ENCODE results near the gene LDHA.

LDHA gene

GRCh38 chr11:18374956-18375355 is 19.4 kb upstream of the LDHA start:
- no peak overlapping the region for H3K4me3 ChIP-seq (ENCODE audit: low read depth, low read length)

GRCh38 chr11:18375941-18376340 is 18.4 kb upstream of the LDHA start:
- in situ Hi-C loops (cut with HindIII; ENCODE audit: low sequenced_read_pairs), result no loop called here
- DNase-seq (ENCODE audit: low read depth), result no peak

More at GRCh38 chr11:18374956-18375355, 19.4 kb upstream of the LDHA start:
- in situ Hi-C loops (cut with HindIII; ENCODE audit: low sequenced_read_pairs), result no loop called here
- DNase-seq (ENCODE audit: low read depth), result no peak
- no peak for TF ChIP-seq CTCF (IDR thresholded peaks at IDR 0.05; ENCODE audit: low read depth, low read length, missing control alignments)

GRCh38 chr11:18379201-18379600 is 15.2 kb upstream of the LDHA start:
- no peak for DNase-seq (ENCODE audit: low read depth)
- H3K4me3 ChIP-seq (ENCODE audit: low read depth, low read length), result no peak overlapping the region
- in situ Hi-C loops (cut with HindIII; ENCODE audit: low sequenced_read_pairs), result no loop called here
- no peak for TF ChIP-seq CTCF (IDR thresholded peaks at IDR 0.05; ENCODE audit: low read depth, low read length, missing control alignments)

More at GRCh38 chr11:18375941-18376340, 18.4 kb upstream of the LDHA start:
- no peak for TF ChIP-seq CTCF (IDR thresholded peaks at IDR 0.05; ENCODE audit: low read depth, low read length, missing control alignments)
- H3K4me3 ChIP-seq (ENCODE audit: low read depth, low read length), result no peak overlapping the region

- in situ Hi-C loops (cut with HindIII; ENCODE audit: low sequenced_read_pairs), result no loop called here
- DNase-seq (ENCODE audit: low read depth), result peak; percentile 57
- no peak overlapping the region for H3K4me3 ChIP-seq (ENCODE audit: low read depth, low read length)
- no peak for TF ChIP-seq CTCF (IDR thresholded peaks at IDR 0.05; ENCODE audit: low read depth, low read length, missing control alignments)
Measured at GRCh38 chr11:18383388-18384156, 10.8 kb upstream of the LDHA start.

- no peak overlapping the region for H3K4me3 ChIP-seq (ENCODE audit: low read depth, low read length)
- TF ChIP-seq CTCF (IDR thresholded peaks at IDR 0.05; ENCODE audit: low read depth, low read length, missing control alignments), result no peak
- in situ Hi-C loops (cut with HindIII; ENCODE audit: low sequenced_read_pairs), result no loop called here
- DNase-seq (ENCODE audit: low read depth), result peak; percentile 86
Measured at GRCh38 chr11:18384157-18384641, 10.2 kb upstream of the LDHA start.

GRCh38 chr11:18390088-18390487 is 4.3 kb upstream of the LDHA start:
- no peak overlapping the region for H3K4me3 ChIP-seq (ENCODE audit: low read depth, low read length)
- TF ChIP-seq CTCF (IDR thresholded peaks at IDR 0.05; ENCODE audit: low read depth, low read length, missing control alignments), result no peak
- in situ Hi-C loops (cut with HindIII; ENCODE audit: low sequenced_read_pairs), result no loop called here
- no peak for DNase-seq (ENCODE audit: low read depth)

Measured in astrocyte of the cerebellum (primary cell).